Fibroblast of the aortic adventitia (primary cell): ENCODE data around the gene SLFN12. TPM values are rescaled to one million over a fixed set of nuclear protein-coding genes. Genes with fewer than 3 reads are reported as not detected.
"Not testable (repeated sequence)": the region's sequence is repeated elsewhere in the genome, so short reads cannot be mapped to it uniquely, and the experiment has no call there.

Experiments used
- DNase-seq: peaks from one replicate; pipeline ENCODE4 v3.0.0-alpha.2; 2010; ENCODE audit warnings: low read depth
- H3K4me3 ChIP-seq: 2 replicates; pipeline ENCODE4 v1.5.1; 2011; ENCODE audit warnings: low read depth, mild to moderate bottlenecking, control low read depth, low read length, moderate library complexity
- total RNA-seq: library from RNA; depleted of rRNA; stranded (reverse); fragments of >200 nt; gene quantifications from 2 replicates; pipeline ENCODE4 v1.2.3, GENCODE V29; 2012; ENCODE audit warnings: low replicate concordance
- TF ChIP-seq, protein P1 (sequence below): IDR thresholded peaks from 2 replicates; pipeline ENCODE4 v1.5.1; 2011; ENCODE audit warnings: mild to moderate bottlenecking, low read length, control low read depth, inconsistent platforms; ENCODE audit not compliant: insufficient read depth

The SLFN12 gene
- total RNA-seq, 1 donor: 24.0 TPM

DNA sequence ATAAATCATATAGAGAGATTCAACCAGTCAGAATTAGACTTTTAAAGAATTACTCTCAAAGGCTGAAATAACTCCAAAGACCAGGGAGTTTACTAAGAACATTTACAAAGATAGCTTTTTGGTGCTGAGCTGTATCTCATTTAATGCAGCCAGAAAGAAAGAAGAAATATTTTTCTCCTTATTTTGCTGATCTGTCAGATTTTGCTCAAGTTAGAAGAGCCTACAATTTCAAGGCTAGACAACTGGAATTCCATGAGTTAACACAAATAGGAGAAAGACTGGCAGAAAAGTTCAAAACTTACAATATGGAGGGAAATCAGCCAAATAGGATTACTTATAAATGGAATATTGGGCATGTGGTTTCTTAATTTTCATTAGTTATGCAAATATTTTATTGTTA is 6.1 kb upstream of the SLFN12 start:
- TF ChIP-seq, protein P1, sequence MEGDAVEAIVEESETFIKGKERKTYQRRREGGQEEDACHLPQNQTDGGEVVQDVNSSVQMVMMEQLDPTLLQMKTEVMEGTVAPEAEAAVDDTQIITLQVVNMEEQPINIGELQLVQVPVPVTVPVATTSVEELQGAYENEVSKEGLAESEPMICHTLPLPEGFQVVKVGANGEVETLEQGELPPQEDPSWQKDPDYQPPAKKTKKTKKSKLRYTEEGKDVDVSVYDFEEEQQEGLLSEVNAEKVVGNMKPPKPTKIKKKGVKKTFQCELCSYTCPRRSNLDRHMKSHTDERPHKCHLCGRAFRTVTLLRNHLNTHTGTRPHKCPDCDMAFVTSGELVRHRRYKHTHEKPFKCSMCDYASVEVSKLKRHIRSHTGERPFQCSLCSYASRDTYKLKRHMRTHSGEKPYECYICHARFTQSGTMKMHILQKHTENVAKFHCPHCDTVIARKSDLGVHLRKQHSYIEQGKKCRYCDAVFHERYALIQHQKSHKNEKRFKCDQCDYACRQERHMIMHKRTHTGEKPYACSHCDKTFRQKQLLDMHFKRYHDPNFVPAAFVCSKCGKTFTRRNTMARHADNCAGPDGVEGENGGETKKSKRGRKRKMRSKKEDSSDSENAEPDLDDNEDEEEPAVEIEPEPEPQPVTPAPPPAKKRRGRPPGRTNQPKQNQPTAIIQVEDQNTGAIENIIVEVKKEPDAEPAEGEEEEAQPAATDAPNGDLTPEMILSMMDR: no peak
- H3K4me3 ChIP-seq: no peak overlapping the region
- DNase-seq: no peak

DNA sequence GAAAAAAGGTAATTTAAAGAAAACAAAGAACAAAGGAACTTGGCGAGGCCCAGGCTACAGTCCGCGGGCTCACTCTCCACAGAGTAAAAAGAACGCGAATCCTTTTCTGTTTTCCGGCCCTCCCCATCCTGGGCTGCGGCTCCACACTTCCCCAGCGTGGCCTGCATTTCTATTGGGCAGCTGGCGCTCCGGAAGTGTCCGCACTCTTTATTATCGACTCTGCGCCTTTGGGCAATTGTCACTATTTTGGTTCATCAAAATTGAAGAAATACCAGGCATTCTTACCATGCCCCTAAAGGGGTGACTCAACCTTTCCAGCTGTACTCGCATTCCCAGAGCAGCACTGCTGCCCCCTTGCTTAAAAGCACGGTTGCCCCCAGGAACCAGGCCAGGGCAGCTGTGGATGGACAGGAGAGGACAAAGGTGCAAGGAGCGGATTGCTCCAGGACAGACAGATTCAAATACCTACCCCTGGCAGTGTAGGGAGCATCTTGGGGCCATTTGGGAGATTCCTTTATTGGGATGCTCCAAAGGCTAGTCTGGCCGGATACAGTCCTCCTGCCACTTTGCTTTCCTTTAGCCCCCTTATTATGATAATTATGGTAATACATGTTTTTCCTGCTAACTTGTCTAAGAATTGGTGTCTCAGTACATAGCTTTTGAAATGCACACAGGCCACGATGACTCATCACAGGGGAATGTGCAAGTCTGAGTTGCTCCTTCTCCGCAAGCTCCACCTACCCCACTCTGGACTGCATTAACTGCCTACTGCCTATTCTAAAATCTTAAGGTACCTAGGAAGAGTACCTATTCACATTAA is 985 bp upstream of the SLFN12 start:
- peak; percentile 99 for DNase-seq
- TF ChIP-seq, protein P1: peak; percentile 49
- H3K4me3 ChIP-seq: peak overlapping the region; percentile 93

DNA sequence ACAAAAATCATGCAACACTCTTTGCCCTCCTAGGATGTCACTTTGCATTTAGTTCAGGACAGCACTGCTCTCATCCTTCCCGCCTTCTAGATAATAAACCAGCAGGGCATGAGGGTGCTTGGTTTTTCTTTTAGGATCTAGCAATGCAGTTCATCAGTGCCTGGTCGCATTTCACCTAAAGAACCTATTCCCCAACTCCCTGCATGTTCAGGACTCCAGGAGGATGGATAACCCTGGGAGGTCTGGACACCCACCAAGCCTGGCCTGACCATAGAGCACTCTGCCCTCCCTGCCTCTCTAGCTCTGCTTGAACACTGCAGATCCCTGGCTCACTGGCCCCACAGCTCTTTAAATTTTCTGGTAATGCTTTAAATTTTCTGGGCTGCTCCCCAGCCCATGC is 2.6 kb downstream of the SLFN12 start:
- no peak for DNase-seq
- H3K4me3 ChIP-seq: no peak overlapping the region
- TF ChIP-seq, protein P1: no peak

DNA sequence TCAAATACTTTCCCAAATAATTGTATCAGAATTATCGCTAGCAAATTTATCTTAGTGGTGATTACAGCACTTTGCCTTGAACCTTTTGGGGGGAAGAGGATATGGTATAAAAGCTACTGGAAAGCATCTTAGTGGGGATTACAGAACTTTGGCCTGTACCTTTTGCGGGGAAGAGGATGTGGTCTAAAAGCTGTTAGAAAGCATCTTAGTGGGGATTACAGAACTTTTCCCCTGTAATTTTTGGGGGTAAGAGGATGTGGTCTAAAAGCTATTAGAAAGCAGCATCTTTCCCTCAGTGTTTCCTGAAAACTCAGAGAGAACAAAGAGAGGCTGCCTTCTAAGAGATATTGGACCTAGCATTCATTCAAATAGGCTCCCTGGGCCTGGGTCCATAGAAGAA is 4.1 kb downstream of the SLFN12 start:
- H3K4me3 ChIP-seq: no peak overlapping the region
- no peak for DNase-seq
- TF ChIP-seq, protein P1: no peak

DNA sequence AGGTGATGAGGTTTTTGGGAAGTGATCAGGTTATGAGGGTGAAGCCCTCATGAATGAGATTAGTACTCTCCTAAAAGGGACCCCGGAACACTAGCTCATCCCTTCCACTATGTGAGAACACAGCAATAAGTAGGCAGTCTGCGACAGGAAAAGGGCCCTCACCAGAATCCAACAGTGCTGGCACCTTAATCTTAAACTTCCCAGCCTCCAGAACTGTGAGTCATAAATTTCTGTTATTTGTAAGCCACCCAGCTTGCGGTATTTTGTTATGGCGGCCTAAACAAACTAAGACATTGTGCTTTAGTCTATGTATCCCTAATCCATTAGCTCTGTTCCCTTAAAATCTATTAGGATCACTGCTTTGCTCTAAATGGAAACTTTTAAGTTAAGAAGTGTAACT is 8.5 kb downstream of the SLFN12 start:
- TF ChIP-seq, protein P1: no peak
- DNase-seq: peak; percentile 15
- H3K4me3 ChIP-seq: no peak overlapping the region

DNA sequence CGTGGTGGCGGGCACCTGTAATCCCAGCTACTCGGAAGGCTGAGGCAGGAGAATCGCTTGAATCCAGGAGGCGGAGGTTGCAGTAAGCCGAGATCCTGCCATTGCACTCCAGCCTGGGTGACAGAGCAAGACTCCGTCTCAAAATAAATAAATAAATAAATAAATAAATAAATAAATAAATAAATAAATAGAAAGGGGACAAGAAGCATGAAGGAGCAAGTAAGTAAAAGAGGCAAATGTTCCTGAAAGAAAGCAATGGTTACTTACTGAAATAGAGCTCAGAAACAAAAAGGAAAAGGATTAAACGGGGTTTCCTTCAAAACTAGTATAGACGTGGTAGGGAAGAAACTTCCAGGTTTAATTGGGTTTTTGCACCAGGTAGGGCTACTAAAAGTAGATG is 11.2 kb downstream of the SLFN12 start:
- H3K4me3 ChIP-seq, DNase-seq: not testable (repeated sequence)

DNA sequence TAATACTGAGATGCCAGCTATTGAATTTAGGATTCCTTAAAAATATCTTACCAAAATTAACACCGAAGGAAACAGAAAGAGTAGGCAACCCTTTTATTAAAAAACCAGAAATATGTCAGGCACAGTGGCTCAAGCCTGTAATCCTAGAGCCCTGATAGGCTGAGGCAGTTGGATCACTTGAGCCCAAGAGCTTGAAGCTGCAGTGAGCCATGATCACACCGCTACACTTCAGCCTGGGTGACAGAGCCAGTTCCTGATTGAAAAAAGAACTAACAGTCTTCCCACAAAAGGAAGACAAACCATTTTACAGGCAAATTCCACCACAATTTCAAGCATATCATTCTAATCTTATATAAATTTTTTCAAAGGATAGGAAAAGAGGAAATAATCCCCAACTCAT is 15.6 kb downstream of the SLFN12 start:
- H3K4me3 ChIP-seq: no peak overlapping the region
- no peak for DNase-seq
- TF ChIP-seq, protein P1: no peak

DNA sequence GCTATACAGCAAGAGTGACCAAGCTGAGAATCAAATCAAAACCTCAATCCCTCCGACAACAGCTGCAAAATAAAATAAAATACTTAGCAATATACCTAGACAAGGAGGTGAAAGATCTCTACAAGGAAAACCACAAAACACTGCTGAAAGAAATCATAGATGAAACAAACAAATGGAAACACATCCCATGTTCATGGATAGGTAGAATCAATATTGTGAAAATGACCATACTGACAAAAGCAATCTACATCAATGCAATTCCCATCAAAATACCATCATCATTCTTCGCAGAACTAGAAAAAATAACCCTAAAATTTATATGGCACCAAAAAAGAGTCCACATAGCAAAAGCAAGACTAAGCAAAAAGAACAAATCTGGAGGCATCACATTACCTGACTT is 17.6 kb downstream of the SLFN12 start:
- not testable (repeated sequence) for DNase-seq, H3K4me3 ChIP-seq
